Stimulated activated CD4-positive, alpha-beta T cell treated with anti-CD3 and anti-CD28 coated beads, Interleukin-2, amount 100 ng/mL, for 24 hours (primary cell): ENCODE measurements around the gene ZBTB24.
"Not testable (repeated sequence)": the region's sequence is repeated elsewhere in the genome, so short reads cannot be mapped to it uniquely, and the experiment has no call there.

Experiments
- DNase-seq, 2 donors: peaks; one replicate each; pipeline ENCODE4 v3.0.0-alpha.2; 2020

ZBTB24 gene

DNA sequence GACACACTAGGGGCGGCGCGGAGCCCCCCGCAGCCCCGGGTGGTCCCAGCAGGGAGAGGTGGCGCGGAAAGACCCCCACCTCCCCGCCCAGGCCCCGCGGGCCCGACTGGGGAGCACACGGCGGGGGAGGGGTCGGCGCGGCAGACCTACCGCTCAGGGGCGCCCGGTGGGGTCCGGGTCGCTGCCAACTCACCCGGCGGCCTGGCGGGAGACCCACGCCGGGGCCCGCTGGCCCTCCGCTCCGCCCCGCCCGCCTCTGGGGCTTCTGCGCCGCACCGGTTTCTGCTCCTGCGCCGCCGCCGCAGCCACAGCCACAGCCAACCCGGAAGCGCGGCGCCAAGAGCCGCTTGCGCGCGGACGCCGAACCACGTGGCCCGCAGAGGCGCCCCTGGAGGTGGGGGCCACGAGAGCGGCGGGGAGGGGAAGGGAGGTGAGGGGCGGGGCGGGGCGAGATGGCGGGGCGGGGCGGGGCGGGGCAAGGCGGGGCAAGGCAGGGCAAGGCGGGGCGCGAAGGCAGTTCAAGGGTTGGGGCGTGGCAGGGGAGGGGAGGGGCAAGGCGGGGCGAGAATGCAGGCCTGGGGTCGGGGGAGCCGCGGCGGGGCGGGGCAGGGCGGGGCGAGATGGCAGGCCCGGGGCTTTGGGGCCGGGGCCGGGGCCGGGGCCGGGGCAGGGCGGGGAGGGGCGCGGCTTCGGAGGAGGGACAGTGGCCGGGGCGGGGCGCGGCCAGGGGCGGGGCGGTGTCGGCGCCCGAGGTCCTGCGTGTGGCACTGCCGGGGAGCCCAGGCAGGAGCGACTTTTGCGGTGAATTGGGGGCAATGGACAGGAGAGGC is at the start of gene ZBTB24:
ZBTB24 (minus strand) TSS at position 315 of the 830 bp plus-strand sequence. CDS start 1,193 bp downstream, outside the sequence.
- DNase-seq: peak; percentile 89 to 90

GRCh38 chr6:109531446-109531845 is 48.4 kb upstream of the ZBTB24 start:
- no peak for DNase-seq

- no peak for DNase-seq
These were observed 45.0 kb upstream of the ZBTB24 start for GRCh38 chr6:109527989-109528388.

- DNase-seq: peak; percentile 40 to 55
These were observed 44.0 kb upstream of the ZBTB24 start for GRCh38 chr6:109526905-109527628.

GRCh38 chr6:109524129-109524528 is 41.1 kb upstream of the ZBTB24 start:
- DNase-seq: no peak

DNA sequence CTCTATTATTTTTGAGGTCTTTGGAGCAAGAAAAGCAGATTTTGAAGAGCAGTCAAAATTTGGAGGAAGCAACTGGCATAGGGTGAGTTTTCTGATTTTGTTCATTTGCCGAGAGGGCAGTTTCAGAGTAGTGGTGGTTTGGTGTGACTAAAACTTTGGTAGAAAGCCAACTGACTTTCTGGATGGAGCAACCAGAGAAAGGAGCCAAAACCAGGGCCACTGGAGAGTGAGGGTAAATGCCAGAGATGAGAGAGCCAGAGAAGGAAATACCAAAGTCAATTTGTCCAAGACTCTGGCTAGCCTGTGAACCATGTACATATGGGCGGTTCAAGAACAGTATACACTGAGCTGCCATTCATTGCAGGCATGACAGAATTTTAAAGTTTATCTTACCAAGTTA is 40.5 kb upstream of the ZBTB24 start:
- DNase-seq: no peak

DNA sequence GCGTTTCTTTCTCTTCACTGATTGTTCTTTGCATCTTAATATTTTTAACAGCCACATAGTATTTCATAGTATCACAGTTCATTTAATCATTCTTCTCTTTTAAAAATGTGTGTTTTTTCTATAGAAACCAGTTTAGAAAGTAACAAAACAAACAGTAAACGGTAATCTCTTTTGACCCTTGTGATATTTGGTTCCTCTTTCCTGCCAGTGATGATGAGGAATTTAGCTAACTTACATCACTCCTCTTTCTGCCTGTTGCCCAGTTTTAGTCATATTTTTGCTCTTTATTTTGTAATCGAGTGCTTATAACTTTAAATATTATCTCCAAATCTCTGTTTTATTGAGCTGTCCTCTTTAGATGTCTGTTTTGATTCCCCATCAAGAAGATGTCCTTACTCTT is 38.1 kb upstream of the ZBTB24 start:
- no peak for DNase-seq

DNA sequence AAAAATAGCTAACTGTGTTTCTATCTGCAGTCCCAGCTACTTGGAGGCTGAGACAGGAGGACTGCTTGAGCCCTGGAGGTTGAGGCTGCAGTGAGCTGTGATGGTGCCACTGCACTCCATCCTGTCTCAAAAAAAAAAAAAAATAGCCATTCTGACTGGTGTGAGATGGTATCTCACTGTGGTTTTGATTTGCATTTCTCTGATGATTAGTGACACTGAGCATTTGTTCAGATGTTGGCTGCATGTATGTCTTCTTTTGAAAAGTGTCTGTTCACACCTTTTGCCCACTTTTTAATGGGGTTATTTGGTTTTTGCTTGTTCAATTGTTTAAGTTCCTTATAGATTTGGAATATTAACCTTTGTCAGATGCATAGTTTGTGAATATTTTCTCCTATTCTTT is 36.6 kb upstream of the ZBTB24 start:
- DNase-seq: not testable (repeated sequence)

DNA sequence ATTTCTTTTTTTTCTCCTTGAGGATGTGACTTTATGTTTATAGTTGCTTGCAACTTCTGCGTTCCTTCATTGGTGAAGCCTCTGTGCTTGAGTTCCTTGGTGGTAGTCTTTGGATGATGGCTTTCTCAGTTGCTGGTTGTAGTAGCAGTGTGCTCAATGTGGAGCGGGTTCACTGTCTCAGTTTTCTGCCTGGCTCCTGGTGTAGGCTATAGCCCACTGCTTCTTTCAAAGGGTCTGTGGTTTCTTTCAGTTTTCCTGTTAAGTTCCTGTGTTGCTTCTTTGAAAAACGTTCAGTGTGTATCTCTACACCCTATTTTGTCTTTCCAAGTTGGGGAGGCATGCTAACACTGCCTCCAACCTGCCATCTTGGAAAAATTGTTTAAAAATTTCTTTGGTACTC is 33.9 kb upstream of the ZBTB24 start:
- no peak for DNase-seq

DNA sequence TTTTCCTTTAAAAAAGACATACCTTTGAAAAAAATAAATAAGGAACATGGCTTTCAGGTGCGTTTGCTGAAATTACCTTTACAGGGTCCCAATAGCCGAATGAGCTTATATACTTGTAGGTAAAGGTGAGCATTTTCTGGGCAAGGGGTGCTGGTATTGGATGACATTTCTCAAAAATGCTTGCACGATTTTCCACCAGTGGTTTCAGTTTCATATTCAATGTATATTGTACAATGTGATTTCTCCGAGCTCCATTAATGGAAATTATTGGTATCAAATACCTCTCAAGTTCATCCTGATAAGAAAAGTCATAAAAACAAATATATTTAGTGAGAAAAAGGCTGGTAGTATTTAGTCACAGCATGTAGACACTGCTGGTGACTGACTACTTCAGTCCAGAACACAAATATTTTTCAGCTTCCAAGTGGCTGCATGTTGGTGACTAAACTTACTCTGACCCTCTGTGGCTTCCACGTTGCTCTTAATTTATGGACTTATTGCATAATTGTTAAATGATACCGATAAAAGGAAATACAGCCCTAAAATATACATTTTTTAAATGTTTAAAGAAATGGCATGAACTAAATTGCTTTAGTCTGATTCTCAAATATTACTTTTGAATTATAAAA is 32.9 kb upstream of the ZBTB24 start:
- DNase-seq: no peak

DNA sequence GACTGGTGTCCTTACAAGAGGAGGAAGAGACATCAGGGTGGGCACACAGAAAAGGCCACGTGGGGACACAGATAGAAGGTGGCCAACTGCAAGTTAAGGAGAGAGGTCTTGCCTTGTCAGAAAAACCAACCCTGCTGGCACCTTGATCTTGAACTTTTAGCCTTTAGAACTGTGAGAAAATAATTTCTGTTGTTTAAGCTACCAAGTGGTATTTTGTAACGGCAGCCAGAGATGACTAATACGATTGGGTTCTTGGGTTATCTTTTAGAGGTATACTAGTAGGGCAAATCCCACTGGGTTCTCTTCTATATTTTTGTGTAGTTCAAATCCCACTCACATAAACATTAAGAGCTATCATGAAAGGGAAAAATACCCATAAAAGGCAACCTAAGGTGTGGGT is 31.9 kb upstream of the ZBTB24 start:
- DNase-seq: no peak

GRCh38 chr6:109513571-109514071 is 30.6 kb upstream of the ZBTB24 start:
- no peak for DNase-seq

DNA sequence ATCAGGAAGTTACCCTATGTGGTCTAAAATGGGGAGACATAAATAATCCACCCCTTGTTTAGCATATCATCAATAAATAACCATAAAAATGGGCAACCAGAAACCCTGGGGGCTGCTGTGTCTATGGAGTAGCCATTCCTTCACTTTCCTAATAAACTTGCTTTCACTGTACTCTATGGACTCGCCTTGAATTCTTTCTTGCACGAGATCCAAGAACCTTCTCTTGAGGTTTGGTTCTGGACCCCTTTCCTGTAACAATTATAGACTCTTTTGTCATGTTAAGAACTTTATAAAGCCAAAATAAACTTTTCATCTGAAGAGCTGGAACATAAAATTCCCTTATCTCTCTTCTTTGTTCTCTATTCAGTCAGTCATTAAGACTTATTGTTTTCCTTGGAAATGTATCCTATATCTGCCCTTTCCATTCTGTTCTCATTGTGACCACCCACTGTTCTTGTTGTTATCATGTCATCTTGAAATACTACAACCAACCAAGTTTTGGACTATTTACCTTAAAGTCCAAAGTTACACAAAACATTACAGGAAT is 29.3 kb upstream of the ZBTB24 start:
- DNase-seq: no peak

DNA sequence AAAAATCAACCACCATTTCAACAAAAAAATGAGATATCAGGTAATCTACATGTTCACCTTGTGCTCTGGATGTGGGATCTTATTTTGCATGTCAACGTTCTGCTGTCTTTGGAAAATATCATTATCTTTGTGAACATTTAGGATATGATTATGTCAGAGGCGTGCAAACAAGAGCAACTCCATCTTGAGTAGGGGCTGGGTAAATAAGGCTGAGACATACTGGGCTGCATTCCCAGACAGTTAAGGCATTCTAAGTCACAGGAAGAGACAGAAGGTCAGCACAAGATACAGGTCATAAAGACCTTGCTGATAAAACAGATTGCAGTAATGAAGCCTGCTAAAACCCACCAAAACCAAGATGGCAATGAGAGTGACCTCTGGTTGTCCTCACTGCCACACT is 28.8 kb upstream of the ZBTB24 start:
- no peak for DNase-seq

- DNase-seq: no peak
These were observed 27.3 kb upstream of the ZBTB24 start for GRCh38 chr6:109510358-109510757.

- no peak for DNase-seq
These were observed 25.3 kb upstream of the ZBTB24 start for GRCh38 chr6:109508166-109508860.

- no peak for DNase-seq
These were observed 24.6 kb upstream of the ZBTB24 start for GRCh38 chr6:109507490-109508072.

GRCh38 chr6:109506841-109507240 is 23.8 kb upstream of the ZBTB24 start:
- no peak for DNase-seq

DNA sequence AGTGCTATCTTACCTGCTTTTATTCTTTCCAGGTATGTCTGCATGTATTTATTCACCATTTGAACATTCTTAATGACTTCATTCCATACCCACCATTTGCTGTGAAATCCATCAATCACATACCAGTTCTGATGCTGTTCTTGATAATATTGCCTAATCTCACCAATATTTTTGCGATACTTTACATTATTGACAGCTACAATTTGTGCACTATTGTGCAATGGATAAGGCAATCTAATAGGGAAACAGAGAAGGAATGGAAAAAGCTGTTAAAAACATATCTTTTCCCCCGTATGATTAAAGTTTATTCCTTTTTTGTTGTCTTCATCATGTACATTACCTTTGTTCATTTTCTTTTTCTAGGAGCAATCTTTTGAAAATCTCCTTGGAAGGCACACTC is 23.3 kb upstream of the ZBTB24 start:
- DNase-seq: no peak

- DNase-seq: no peak
These were observed 20.6 kb upstream of the ZBTB24 start for GRCh38 chr6:109503327-109504224.

- no peak for DNase-seq
These were observed 15.9 kb upstream of the ZBTB24 start for GRCh38 chr6:109498936-109499335.
